HL-60/S4 treated with phorbol 12-myristate 13-acetate at 8.2 ng/mL for 4 days and 3 days (cell line): ENCODE results near the gene TRAFD1.
"Not testable (repeated sequence)": the region's sequence is repeated elsewhere in the genome, so short reads cannot be mapped to it uniquely, and the experiment has no call there.

Source experiments
- in situ Hi-C: fragments of 300-500 bp; cut with MboI; formaldehyde crosslinking; loops from 2 replicates; pipeline ENCODE4 v1.15.0; 2022; ENCODE audit warnings: low sequenced_read_pairs

The TRAFD1 gene

GRCh38 chr12:112158461-112159145 lies 33.2 kb downstream of the TRAFD1 start:
- in situ Hi-C loops: not testable (repeated sequence)

DNA sequence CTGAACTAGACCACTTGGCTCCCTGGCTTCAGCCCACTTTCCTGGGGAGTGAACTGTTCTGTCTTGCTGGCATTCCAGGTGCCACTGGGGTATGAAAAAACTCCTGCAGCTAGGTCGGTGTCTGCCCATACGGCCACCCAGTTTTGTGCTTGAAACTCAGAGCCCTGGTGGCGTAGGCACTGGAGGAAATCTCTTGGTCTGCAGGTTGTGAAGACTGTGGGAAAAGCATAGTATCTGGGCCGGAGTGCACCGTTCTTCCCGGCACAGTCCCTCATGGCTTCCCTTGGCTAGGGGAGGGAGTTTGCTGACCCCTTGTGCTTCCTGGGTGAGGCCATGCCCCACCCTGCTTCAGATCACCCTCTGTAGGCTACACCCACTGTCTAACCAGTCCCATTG lies 33.8 kb downstream of the TRAFD1 start:
- in situ Hi-C loops: no loop called here

DNA sequence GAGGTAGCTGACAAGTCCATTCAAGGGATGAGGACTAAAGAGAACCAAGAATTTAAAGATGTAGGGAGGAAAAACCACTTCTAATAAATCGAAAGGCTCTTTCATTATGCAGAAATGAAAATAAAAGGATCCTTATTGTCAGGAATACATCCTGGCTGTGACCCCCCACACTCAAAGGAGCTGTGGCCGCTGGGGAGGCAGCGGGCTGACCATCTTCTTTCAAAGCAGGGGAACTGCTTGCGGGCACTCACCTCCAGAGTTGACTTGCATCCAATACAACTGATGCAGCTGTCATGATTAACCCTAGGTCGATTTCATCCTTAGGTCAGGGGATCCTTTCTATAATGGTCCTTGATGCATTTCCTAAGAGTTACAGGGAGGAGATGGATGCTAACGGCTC lies 35.3 kb downstream of the TRAFD1 start:
- in situ Hi-C loops: no loop called here

DNA sequence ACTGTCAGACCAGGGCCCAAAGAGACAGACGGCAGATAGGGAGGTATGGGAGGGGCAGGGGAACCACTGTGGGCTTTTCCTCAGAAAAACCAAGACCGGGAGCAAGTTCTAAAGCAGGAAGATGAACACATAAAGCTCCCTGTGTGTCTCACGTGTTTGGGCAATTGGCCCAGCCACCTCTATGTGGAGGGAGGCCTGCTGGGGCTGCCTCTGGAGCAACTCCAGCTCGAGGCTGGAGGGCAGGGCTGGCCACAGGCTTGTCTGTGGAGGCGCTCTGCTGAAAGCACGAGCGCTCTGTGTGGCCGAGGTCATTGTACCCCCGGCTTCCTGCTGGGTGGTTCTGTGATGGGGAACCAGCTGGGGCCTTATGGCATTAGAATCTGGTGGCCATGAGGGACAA lies 36.4 kb downstream of the TRAFD1 start:
- in situ Hi-C loops: no loop called here

GRCh38 chr12:112162241-112162790 lies 37.0 kb downstream of the TRAFD1 start:
- in situ Hi-C loops: no loop called here

DNA sequence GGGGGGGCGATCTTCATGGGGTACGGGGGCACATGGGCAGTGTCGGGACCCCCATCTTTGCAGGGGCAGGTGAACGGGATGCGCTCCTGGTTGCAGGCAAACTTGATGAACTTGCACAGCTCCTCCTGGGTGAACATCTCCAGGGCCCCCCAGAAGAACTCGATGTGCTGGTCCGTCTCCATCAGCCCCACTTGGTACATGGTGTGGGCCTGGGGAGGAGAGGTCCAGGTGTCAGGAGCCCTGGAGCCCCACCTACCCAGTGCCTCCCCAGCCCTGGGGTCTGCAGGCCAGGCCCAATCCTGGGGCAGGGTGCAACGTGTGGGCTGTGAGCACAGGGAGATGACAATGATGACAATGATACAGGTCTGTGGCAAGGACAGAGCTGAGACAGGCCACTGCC lies 37.7 kb downstream of the TRAFD1 start:
- in situ Hi-C loops: no loop called here

GRCh38 chr12:112163471-112163991 lies 38.2 kb downstream of the TRAFD1 start:
- in situ Hi-C loops: no loop called here

- in situ Hi-C loops: no loop called here
These were observed 38.8 kb downstream of the TRAFD1 start for GRCh38 chr12:112164011-112164660.

GRCh38 chr12:112165624-112166023 lies 40.3 kb downstream of the TRAFD1 start:
- in situ Hi-C loops: no loop called here

DNA sequence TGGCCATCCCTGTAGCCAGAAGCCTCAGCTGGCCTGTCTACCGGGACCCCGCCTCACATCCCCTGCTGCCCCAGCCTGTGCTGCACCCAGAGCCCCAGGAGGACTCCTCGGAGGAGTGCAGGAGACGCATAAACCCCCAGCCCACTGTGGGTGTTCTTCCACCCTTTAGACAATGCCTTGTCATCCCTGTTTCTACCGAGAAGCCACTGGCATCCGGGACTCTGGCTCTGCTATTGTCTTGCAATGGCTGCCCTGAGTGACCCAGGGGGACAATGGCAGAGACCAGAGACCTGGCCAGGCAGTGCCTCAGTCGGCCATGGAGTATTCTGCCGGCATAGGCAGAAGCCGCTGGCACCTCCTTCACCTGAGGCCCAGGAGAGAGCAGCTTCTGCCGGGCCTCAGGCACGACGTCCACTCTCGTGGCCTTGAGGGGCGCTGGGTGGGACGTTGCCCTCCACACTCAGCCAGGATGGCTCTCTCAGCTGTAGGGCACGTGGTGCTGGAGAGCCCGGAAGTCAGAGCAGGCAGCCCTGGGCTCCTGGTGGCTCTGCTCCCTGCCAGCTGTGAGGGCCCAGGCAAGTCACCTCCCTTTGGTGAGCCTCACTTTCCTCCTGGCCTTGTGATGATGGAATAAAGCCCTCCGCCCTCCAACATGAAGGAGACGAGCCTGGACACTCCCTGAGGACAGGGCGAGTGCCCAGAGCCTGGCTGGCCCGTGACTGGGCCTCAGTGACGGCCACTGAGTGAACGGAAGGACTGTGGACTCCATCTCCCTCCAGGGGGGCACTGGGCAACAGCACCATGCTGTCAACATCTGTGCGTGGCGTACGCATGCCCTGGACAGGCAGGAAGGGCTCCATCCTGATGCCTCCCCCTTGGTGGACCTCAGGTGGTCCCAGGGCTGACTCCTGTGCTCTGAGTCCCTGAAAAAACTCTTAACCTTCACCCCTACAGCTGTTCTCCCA lies 41.0 kb downstream of the TRAFD1 start:
- in situ Hi-C loops: no loop called here

- in situ Hi-C loops: no loop called here
These were observed 41.7 kb downstream of the TRAFD1 start for GRCh38 chr12:112167031-112167461.

DNA sequence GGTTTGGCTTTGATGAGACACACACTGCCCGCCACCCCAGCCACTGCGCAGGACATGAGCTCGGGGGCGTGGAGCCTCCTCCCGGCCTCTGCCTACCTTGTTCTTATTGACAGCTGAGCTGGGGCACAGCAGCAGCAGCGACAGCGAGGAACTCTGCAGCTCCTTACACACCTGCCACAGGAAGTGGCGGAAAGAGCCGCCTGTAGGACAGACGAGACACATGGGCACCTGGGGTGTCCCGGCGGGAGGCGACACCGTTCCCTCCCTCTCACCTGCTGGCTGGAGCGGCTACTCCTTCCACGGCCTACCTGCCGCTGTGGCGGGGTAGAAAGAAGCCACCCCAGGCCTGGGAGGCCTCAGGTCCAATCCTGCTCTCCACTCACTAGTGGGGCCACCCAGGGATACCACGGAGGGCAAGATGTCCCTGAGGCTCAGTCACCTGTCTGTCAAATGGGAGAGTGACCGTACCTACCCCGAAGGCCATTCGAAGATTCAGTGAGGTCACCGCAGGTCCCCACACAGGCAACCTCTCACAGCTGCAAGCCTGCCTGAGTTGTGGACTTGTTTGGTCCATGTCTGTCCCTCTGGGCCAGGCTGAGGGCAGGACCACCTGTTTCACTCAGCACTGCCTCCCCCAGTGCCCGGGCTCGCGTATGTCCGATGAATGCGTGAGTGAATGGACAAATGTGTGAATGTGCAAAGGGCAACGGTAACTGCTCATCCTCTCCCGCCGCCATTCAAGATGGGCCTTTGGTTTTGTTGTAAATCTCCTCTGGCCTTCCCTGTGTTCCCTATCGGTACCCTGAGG lies 42.6 kb downstream of the TRAFD1 start:
- in situ Hi-C loops: no loop called here

- in situ Hi-C loops: no loop called here
These were observed 43.2 kb downstream of the TRAFD1 start for GRCh38 chr12:112168561-112168971.

DNA sequence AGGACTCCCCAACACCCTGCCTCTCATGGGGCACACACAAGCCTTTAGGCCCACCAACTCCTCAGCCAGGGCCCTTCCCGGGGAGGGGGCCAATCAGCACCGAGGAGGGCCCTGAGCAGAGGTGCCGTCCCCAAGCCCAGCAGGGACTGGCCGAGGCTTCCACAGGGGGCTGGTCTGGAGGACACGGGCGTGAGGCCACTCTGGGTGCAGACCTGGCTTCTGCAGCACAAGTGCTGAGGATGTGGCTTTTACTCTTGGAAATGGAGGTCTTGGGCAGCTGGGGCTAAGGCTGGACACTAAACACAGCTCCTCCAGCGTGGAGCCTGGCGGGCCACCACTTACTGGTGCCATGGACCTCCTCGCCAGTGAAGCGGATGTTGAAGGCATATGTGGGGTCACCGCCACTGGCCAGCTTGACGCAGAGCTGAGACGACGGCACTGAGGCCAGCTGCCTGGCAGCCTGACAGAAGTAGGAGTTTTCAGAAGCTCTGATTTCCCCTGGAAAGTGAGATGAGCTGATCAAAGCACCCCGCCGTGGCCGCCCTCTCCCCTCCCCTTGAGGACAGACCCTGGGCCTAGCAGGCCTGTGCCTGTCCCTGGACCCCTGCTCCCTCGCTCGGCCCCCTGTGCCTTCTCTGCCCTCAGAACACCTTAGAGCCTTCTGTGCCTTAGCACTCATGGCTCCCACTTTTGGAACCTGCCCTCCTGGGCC lies 44.0 kb downstream of the TRAFD1 start:
- in situ Hi-C loops: no loop called here

- in situ Hi-C loops: no loop called here
These were observed 44.6 kb downstream of the TRAFD1 start for GRCh38 chr12:112169966-112170365.

- in situ Hi-C loops: no loop called here
These were observed 45.0 kb downstream of the TRAFD1 start for GRCh38 chr12:112170376-112170775.

GRCh38 chr12:112170971-112171596 lies 45.7 kb downstream of the TRAFD1 start:
- in situ Hi-C loops: no loop called here

DNA sequence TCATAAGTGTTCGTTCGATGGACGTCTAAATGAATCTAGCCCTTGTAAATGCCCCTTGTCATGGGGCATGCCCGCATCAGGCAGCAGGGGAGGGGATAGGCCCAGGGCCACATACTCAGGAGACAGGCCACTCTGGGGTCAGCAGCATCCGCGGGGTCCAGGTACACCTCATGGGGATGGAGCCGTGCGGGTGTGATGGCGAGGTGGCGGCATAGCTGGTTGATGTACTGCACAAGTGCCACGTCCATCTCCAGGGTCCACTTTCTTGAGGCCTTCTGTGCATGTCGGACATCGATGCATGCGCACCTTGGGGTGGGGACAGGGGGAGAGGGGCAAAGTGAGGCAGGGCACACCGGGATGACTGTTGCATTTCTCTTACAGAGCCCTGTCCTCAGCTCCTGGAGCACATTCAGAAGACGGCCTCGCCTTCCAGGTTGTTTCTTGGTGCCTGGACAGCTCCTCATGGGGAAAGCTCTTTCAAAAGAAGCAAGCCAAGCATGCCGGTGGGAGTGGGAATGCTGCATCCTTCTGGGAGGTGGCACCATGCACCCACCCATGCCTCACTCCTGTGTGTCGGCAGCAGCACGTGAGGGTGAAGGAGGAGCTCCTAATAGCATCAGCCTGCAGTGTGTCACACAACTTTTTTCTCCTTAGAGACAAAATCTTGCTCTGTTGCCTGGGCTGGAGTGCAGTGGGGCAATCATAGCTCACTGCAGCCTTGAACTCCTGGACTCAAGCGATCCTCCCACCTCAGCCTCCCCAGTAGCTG lies 47.4 kb downstream of the TRAFD1 start:
- in situ Hi-C loops: no loop called here
